AG04449 (cell line): ENCODE measurements around the gene RPGR.

Experiments
- CTCF ChIA-PET: fragments of 350-600 bp; formaldehyde crosslinking; extraction: SDS; loops from one replicate; lab custom pipeline; 2021; ENCODE audit warnings: antibody characterized with exemption; lab: Yijun Ruan, JAX
- POLR2A ChIA-PET: fragments of 400-600, 350-600 bp; formaldehyde crosslinking; extraction: SDS; loops from one replicate; lab custom pipeline; 2020; ENCODE audit warnings: antibody characterized with exemption, inconsistent platforms; lab: Yijun Ruan, JAX
- DNase-seq: peaks from one replicate; pipeline ENCODE4 v3.0.0-alpha.2; 2010; ENCODE audit warnings: low read depth, low spot score
- H3K4me3 ChIP-seq: 2 replicates; pipeline ENCODE4 v1.5.1; 2011; ENCODE audit warnings: low read depth, mild to moderate bottlenecking, control low read depth, low read length
- TF ChIP-seq, protein P1 (sequence below): IDR thresholded peaks from one replicate; pipeline ENCODE4 v1.5.1; 2011; ENCODE audit warnings: mild to moderate bottlenecking, moderate library complexity, low read length, control low read depth, inconsistent platforms; ENCODE audit not compliant: insufficient read depth; ENCODE audit errors: missing control alignments

Gene RPGR

DNA sequence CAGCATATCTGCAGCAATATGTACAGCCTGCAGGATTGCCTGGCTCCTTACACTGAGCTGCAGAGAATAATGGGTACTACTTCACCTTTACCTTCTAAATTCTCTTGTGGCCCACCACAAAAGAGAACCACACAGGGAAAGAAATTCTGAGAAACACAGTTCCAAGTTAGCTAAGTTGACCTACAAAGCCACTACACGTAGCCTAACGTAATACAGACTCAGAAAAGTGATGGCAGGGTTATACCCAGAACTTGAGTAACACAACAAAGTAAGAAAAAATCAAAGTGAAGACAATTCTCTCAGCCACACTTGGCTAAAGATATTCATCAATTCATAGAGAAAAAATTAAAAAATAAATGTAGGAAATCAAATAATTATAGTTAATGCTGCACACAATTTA, 80.3 kb downstream of the RPGR start:
- DNase-seq, result no peak
- TF ChIP-seq, protein P1, sequence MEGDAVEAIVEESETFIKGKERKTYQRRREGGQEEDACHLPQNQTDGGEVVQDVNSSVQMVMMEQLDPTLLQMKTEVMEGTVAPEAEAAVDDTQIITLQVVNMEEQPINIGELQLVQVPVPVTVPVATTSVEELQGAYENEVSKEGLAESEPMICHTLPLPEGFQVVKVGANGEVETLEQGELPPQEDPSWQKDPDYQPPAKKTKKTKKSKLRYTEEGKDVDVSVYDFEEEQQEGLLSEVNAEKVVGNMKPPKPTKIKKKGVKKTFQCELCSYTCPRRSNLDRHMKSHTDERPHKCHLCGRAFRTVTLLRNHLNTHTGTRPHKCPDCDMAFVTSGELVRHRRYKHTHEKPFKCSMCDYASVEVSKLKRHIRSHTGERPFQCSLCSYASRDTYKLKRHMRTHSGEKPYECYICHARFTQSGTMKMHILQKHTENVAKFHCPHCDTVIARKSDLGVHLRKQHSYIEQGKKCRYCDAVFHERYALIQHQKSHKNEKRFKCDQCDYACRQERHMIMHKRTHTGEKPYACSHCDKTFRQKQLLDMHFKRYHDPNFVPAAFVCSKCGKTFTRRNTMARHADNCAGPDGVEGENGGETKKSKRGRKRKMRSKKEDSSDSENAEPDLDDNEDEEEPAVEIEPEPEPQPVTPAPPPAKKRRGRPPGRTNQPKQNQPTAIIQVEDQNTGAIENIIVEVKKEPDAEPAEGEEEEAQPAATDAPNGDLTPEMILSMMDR, result no peak
- no peak overlapping the region for H3K4me3 ChIP-seq
- CTCF ChIA-PET, result interaction anchor here (0.6 to 3.3 kb wide), 2 partner anchors 14 to 57 kb away, joined by 3 to 10 read pairs; no protein-coding TSS in a partner anchor
- POLR2A ChIA-PET, result no interaction called here

DNA sequence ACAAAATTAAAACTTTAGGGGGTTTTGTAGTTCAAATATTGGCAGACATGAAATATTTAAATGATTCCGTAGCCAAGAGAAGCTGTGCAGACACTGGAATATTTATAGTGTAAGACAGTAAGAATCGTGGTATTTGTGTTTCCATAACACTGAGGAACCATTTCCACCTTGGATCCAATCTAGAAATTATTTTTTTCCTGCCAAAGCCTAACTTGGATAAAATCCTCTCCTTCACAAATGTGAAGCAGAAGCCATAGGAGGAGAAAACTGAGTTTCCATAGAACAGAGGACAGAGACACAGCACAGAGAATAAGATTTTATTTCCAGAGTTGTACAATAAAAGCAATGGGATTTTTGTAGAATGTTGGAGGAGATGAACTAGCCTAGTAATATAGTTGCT, 86.8 kb downstream of the RPGR start:
- ChIA-PET POLR2A (no interaction called here), CTCF (no interaction called here)
- TF ChIP-seq, protein P1, result no peak
- no peak for DNase-seq
- H3K4me3 ChIP-seq, result no peak overlapping the region

DNA sequence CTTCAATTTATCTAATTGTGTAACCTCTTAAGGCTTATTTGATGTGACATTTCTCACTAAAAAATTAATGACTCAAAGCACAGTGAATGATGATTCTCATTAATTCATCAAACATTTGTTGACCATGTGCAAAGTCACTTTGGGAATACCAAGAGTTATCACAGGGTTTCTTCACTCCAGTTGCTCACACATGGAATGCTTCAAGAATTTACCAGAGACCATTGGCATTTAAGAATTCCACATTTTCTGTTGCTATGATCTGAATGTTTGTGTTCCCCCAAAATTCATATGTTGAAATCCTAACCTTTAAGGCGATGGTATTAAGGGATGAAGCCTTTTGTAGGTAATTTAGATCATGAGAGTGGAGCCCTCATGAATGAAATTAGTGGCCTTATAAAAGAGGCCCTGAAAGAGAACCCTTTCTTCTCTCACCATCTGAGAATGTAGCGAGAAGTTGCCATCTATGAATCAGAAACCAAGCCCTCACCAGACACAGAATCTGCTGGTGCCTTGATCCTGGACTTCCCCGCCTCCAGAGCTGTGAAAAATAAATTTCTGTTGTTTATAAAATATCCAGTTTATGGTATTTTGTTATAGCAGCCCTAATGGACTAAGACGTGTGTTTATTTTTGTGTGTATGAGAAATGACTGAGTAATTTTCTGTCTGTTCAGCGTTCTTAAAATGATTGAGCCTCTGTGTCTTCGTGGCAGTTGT, 90.3 kb downstream of the RPGR start:
- TF ChIP-seq, protein P1, result no peak
- H3K4me3 ChIP-seq, result no peak overlapping the region
- no peak for DNase-seq
- CTCF ChIA-PET, result interaction anchor here (1.5 kb wide), 1 partner anchor 46 kb away, joined by 3 read pairs; no protein-coding TSS in a partner anchor
- POLR2A ChIA-PET, result no interaction called here

DNA sequence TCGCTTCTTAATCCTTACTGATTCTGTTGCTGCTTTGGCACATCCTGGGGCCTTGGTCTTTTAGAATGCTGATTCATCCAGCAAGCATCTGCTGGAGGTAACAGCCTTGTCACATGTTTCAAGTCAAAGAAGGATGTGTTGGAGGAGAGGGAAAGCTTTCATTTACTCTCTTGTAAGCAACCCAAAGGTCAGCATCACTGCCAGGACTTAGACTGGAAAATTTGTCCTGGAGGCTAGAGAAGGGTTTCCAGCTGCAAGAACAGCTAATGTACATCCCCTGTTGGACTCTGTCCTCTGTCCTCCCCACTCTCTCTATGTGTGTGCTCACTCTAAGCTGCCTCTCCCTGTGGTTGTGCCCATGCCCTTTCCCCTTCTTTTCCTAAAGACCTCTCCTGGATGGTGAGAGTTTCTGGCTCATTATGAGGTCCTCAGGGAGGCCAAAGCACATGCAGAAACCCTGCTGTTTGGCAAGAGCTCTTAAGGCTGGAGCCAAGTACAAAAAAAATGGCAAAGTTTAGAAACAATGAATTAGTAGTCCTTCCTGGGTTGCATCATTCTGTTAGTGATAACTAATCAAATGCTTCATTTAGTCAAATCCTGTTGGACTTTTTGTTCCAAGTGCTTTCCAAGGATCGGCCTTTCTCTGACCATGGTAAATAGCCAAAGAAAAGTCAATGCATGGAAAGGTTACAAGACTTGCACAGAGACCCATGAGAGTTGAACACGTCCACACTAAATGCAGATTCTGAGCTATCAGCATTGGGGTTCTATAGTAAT, 93.2 kb downstream of the RPGR start:
- POLR2A ChIA-PET, result no interaction called here
- DNase-seq, result no peak
- CTCF ChIA-PET, result interaction anchor here (0.9 to 1.3 kb wide), 4 partner anchors 15 to 59 kb away, joined by 3 to 4 read pairs (median 3); no protein-coding TSS in a partner anchor

DNA sequence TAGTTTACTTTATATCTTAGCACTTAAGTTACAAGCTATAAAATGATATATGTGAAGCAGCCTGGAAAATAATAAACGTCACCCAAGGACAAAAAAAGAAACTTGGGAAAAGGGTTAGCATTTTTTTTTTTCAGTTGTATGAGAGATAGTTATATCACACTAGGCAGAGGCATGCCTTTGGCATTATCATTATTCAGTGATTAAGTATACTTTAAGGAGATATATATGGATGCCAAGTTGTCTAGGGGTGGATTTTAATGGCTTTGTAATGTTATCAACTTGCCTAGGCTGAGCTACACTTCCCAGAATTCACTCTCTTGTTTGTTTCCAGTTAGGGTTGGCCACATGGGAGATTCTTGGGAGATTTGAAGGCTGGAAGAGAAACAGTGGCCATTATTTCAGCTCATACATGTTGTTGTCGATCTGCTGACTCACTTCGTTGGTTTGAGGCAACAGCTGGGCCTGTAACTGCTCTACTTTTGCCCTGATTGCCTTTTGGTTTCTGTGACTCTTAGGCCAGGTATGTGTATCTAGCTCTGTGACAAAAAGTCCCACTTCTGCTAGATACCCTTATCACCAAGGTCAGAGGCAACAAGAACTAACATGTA, 95.1 kb downstream of the RPGR start:
- TF ChIP-seq, protein P1, result no peak
- CTCF ChIA-PET, result interaction anchor here (1.3 to 1.8 kb wide), 4 partner anchors 12 to 28 kb away, joined by 3 to 5 read pairs (median 4); partner anchors contain the start of gene SRPX

More for the DNA sequence above, 93.2 kb downstream of the RPGR start:
- no peak overlapping the region for H3K4me3 ChIP-seq
- TF ChIP-seq, protein P1, result no peak

DNA sequence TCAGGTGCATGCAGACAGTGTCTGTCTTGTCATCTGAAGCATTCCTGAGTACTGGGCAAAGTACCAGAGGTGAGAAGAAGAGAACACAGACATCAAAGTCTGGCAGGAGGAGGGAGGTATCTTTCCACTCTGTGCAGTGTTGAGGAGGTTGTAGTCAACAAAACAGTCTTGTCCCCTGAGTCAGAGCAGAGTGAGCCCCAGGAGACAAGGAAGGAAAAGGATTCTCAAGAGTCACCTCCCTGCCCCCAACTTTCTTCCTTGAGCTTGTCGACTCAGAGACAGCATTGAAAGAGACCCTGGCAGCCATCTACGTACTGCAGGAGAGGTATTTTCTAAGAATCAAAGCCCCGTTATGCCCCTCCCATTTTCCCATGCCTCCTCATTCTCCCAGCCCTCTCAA, 102.2 kb downstream of the RPGR start:
- no peak overlapping the region for H3K4me3 ChIP-seq
- POLR2A ChIA-PET, result no interaction called here
- TF ChIP-seq, protein P1, result no peak
- DNase-seq, result no peak
- CTCF ChIA-PET, result no interaction called here

More for the DNA sequence above, 95.1 kb downstream of the RPGR start:
- no peak overlapping the region for H3K4me3 ChIP-seq
- no peak for DNase-seq
- POLR2A ChIA-PET, result no interaction called here
